BJ (cell line): ENCODE data around the gene IL20. TPM values are rescaled to one million over a fixed set of nuclear protein-coding genes. Genes with fewer than 3 reads are reported as not detected.

Experiments used
- CTCF ChIA-PET: fragments of 350-600 bp; formaldehyde crosslinking; extraction: SDS; loops from one replicate; lab custom pipeline; 2021; ENCODE audit warnings: antibody characterized with exemption, inconsistent platforms; lab: Yijun Ruan, JAX
- POLR2A ChIA-PET: fragments of 300-600 bp; sonication (Branson Sonifier 250); formaldehyde crosslinking; extraction: SDS; loops from one replicate; lab custom pipeline; 2021; ENCODE audit warnings: antibody characterized with exemption; lab: Charles Lee
- DNase-seq: peaks from one replicate; pipeline ENCODE4 v3.0.0-alpha.2; 2011; ENCODE audit warnings: low read depth
- H3K27me3 ChIP-seq: 2 replicates; pipeline ENCODE4 v1.6.0; 2011; ENCODE audit warnings: low read length; ENCODE audit not compliant: control insufficient read depth, insufficient read depth
- H3K36me3 ChIP-seq: 2 replicates; pipeline ENCODE4 v1.5.1; 2011; ENCODE audit warnings: low read length; ENCODE audit not compliant: control insufficient read depth, insufficient read depth
- H3K4me3 ChIP-seq: 2 replicates; pipeline ENCODE4 v1.5.1; 2011; ENCODE audit warnings: low read depth, mild to moderate bottlenecking, control low read depth, low read length
- CTCF ChIP-seq: IDR thresholded peaks from 2 replicates; pipeline ENCODE4 v1.5.1; 2011; ENCODE audit warnings: low read depth, mild to moderate bottlenecking, control low read depth, inconsistent platforms, low read length, moderate library complexity; ENCODE audit not compliant: insufficient read depth
- polyA minus RNA-seq: library from RNA; depleted of rRNA, polyadenylated mRNA; stranded (reverse); fragments of >200 nt; gene quantifications from 2 replicates; pipeline ENCODE4 v1.2.3, GENCODE V29; 2011; rRNA and poly(A)+ RNA removed
- polyA plus RNA-seq: library from polyadenylated mRNA; depleted of rRNA; stranded (reverse); fragments of >200 nt; gene quantifications from 2 replicates; pipeline ENCODE4 v1.2.3, GENCODE V29; 2011; rRNA removed

The IL20 gene
- polyA plus RNA-seq (not detected in 2 replicates), polyA minus RNA-seq (not detected in 2 replicates)

GRCh38 chr1:206864939-206865671 is at the start of gene IL20:
Gene IL20, plus strand, starts transcription at chr1:206865623. Its CDS starts 230 bp downstream, at chr1:206865853.
- POLR2A ChIA-PET = interaction anchor here (0.5 kb wide), 1 partner anchor 31 kb away, joined by 4 read pairs; no protein-coding TSS in a partner anchor
- DNase-seq = no peak
- no peak within 1 kb of the TSS for H3K4me3 ChIP-seq
- CTCF ChIA-PET = interaction anchor here (0.6 to 5.2 kb wide), 25 partner anchors 8 to 257 kb away, joined by 3 to 44 read pairs (median 4); no protein-coding TSS in a partner anchor
- peak; percentile 92 for TF ChIP-seq CTCF
- H3K27me3 ChIP-seq = peaks cover 7% of the 10 kb centered on the region; the same call in 1 of the 2 replicates
- no peaks in the 10 kb centered on the region for H3K36me3 ChIP-seq

GRCh38 chr1:206816390-206817287 is 48.8 kb upstream of the IL20 start:
- H3K27me3 ChIP-seq = no peaks in the 10 kb centered on the region
- H3K36me3 ChIP-seq = no peaks in the 10 kb centered on the region
- TF ChIP-seq CTCF = no peak
- no peak overlapping the region for H3K4me3 ChIP-seq
- CTCF ChIA-PET = interaction anchor here (1.0 to 2.3 kb wide), 6 partner anchors 8 to 95 kb away, joined by 3 to 11 read pairs (median 3); no protein-coding TSS in a partner anchor
- no peak for DNase-seq
- POLR2A ChIA-PET = no interaction called here

- H3K4me3 ChIP-seq = no peak overlapping the region
- TF ChIP-seq CTCF = no peak
- H3K27me3 ChIP-seq = no peaks in the 10 kb centered on the region
- DNase-seq = no peak
- ChIA-PET CTCF (interaction anchor here (0.8 to 3.3 kb wide), 3 partner anchors 12 to 95 kb away, joined by 3 to 15 read pairs (median 4); no protein-coding TSS in a partner anchor), POLR2A (no interaction called here)
- H3K36me3 ChIP-seq = no peaks in the 10 kb centered on the region
Measured at GRCh38 chr1:206821493-206821892, 43.9 kb upstream of the IL20 start.

GRCh38 chr1:206823727-206824126 is 41.7 kb upstream of the IL20 start:
- Histone ChIP-seq H3K36me3 (no peaks in the 10 kb centered on the region), H3K4me3 (no peak overlapping the region), H3K27me3 (no peaks in the 10 kb centered on the region)
- TF ChIP-seq CTCF = no peak
- no peak for DNase-seq
- POLR2A ChIA-PET = no interaction called here
- CTCF ChIA-PET = interaction anchor here (0.7 to 2.2 kb wide), 7 partner anchors 11 to 180 kb away, joined by 3 to 6 read pairs (median 4); no protein-coding TSS in a partner anchor

GRCh38 chr1:206824331-206824730 is 41.1 kb upstream of the IL20 start:
- ChIA-PET POLR2A (no interaction called here), CTCF (interaction anchor here (0.7 to 2.2 kb wide), 8 partner anchors 9 to 98 kb away, joined by 3 to 6 read pairs (median 4); no protein-coding TSS in a partner anchor)
- H3K36me3 ChIP-seq = no peaks in the 10 kb centered on the region
- H3K4me3 ChIP-seq = no peak overlapping the region
- DNase-seq = no peak
- no peak for TF ChIP-seq CTCF
- H3K27me3 ChIP-seq = no peaks in the 10 kb centered on the region
